GM12878 (cell line): ENCODE results near the gene DAAM2. TPM values are rescaled to one million over a fixed set of nuclear protein-coding genes. Genes with fewer than 3 reads are reported as not detected.

Experiments
- ATAC-seq: fragments of 200-7000 bp; cut with Tn5 transposase; 3 replicates; pipeline ENCODE4 v1.9.1; 2020; ENCODE audit warnings: mild to moderate bottlenecking, moderate library complexity
- BruUV-seq: library from RNA; stranded (reverse); fragments of 400-500 nt; replicated peaks from 2 replicates; lab custom pipeline; 2021; lab: Mats Ljungman, UMichigan
- CTCF ChIA-PET: fragments of 300-600 bp; sonication (Branson Sonifier 250); formaldehyde crosslinking; extraction: SDS; loops from one replicate; lab custom pipeline; 2021; ENCODE audit warnings: inconsistent platforms; lab: Yijun Ruan, JAX
- POLR2A ChIA-PET: fragments of 350-600 bp; formaldehyde crosslinking; extraction: SDS; loops from one replicate; lab custom pipeline; 2021; ENCODE audit warnings: inconsistent platforms; lab: Charles Lee
- RAD21 ChIA-PET: fragments of 300-600 bp; sonication (Branson Sonifier 250); formaldehyde crosslinking; loops from one replicate; lab custom pipeline; 2023; ENCODE audit warnings: antibody characterized with exemption; ENCODE audit not compliant: unreplicated experiment; lab: Charles Lee
- SMC1A ChIA-PET: fragments of 300-600 bp; sonication (Branson Sonifier 250); formaldehyde crosslinking; loops from one replicate; lab custom pipeline; 2023; ENCODE audit not compliant: unreplicated experiment, uncharacterized antibody; lab: Charles Lee
- DNase-seq: peaks from one replicate; pipeline ENCODE4 v3.0.0-alpha.2; 2011; ENCODE audit warnings: low read depth, low spot score
- FAIRE-seq: peaks from 3 replicates; lab custom pipeline; 2011; peaks lifted over from hg19 to GRCh38; lab: Jason Lieb, UNC
- H2AFZ ChIP-seq: 2 replicates; pipeline ENCODE4 v1.6.0; 2011; ENCODE audit warnings: low read depth, low read length, control low read depth; ENCODE audit not compliant: control insufficient read depth
- H3K27ac ChIP-seq: 2 replicates; pipeline ENCODE4 v1.5.1; 2011; ENCODE audit warnings: control low read depth; ENCODE audit not compliant: control insufficient read depth, insufficient read depth
- H3K27me3 ChIP-seq, 2 experiments: replicated peaks in 1 of 2; 2 replicates each; pipeline versions ENCODE4 v1.6.0 to v1.6.1; 2011; ENCODE audit warnings: low read length in 1 of 2; ENCODE audit not compliant: control insufficient read depth in 2 of 2, insufficient read depth in 2 of 2
- H3K36me3 ChIP-seq, 2 experiments: 2 replicates each; pipeline ENCODE4 v1.5.1; 2011; ENCODE audit warnings: low read length in 1 of 2; ENCODE audit not compliant: control insufficient read depth in 2 of 2, insufficient read depth in 2 of 2
- H3K4me1 ChIP-seq: 2 replicates; pipeline ENCODE4 v1.6.1; 2011; ENCODE audit warnings: mild to moderate bottlenecking, low read length, moderate library complexity, mixed read lengths; ENCODE audit not compliant: control insufficient read depth, insufficient read depth
- H3K4me2 ChIP-seq: 2 replicates; pipeline ENCODE4 v1.6.0; 2011; ENCODE audit warnings: control low read depth; ENCODE audit not compliant: control insufficient read depth, insufficient read depth
- H3K4me3 ChIP-seq: fragments of 200-600 bp; sonication (generic); 2 replicates; pipeline ENCODE4 v1.5.1; 2016
- H3K79me2 ChIP-seq: 2 replicates; pipeline ENCODE4 v1.6.0; 2011; ENCODE audit warnings: low read length; ENCODE audit not compliant: control insufficient read depth, insufficient read depth
- H3K9ac ChIP-seq: 2 replicates; pipeline ENCODE4 v1.8.0; 2011; ENCODE audit warnings: low read length, control low read depth, mixed read lengths; ENCODE audit not compliant: control insufficient read depth, insufficient read depth
- H3K9me3 ChIP-seq: replicated peaks from 3 replicates; pipeline ENCODE4 v1.5.1; 2011; ENCODE audit warnings: mild to moderate bottlenecking, low read length; ENCODE audit not compliant: control insufficient read depth, insufficient read depth
- H4K20me1 ChIP-seq: 2 replicates; pipeline ENCODE4 v1.6.0; 2011; ENCODE audit not compliant: control insufficient read depth, insufficient read depth
- CTCF ChIP-seq, 3 experiments: IDR thresholded peaks in 2 of 3; conservative IDR thresholded peaks in 1 of 3; 2 replicates each; pipeline ENCODE4 v1.5.1; 2011; ENCODE audit warnings: low read depth in 3 of 3, low read length in 3 of 3, mild to moderate bottlenecking in 3 of 3, control low read depth in 2 of 3, moderate library complexity in 2 of 3, inconsistent platforms in 1 of 3, mixed read lengths in 1 of 3; ENCODE audit not compliant: control insufficient read depth in 2 of 3, insufficient read depth in 1 of 3; ENCODE audit errors: extremely low read depth in 1 of 3
- MEF2B ChIP-seq: fragments of 450-650 bp; IDR thresholded peaks from 2 replicates; pipeline ENCODE4 v1.6.1; 2018; ENCODE audit warnings: mild to moderate bottlenecking, moderate library complexity; ENCODE audit not compliant: partially characterized antibody, poor library complexity, severe bottlenecking
- MYC ChIP-seq: IDR thresholded peaks from 2 replicates; pipeline ENCODE4 v1.6.1; 2011; ENCODE audit warnings: mild to moderate bottlenecking, low read length, moderate library complexity, inconsistent platforms; ENCODE audit not compliant: insufficient read depth, insufficient replicate concordance, insufficient read length, severe bottlenecking
- NKRF ChIP-seq: fragments of 450-650 bp; conservative IDR thresholded peaks from 2 replicates; pipeline ENCODE4 v1.6.1; 2017; ENCODE audit warnings: mild to moderate bottlenecking, moderate library complexity
- RELA ChIP-seq: fragments of 450-650 bp; IDR thresholded peaks from 2 replicates; pipeline ENCODE4 v1.8.0; 2014; ENCODE audit warnings: borderline replicate concordance; ENCODE audit not compliant: partially characterized antibody
- REST ChIP-seq: IDR thresholded peaks from 2 replicates; pipeline ENCODE4 v1.6.1; 2012; ENCODE audit warnings: mild to moderate bottlenecking, low read depth, low read length
- SRF ChIP-seq, 2 experiments: IDR thresholded peaks; 2 replicates each; pipeline ENCODE4 v1.6.1; 2011; ENCODE audit warnings: low read depth in 2 of 2, low read length in 2 of 2, mild to moderate bottlenecking in 1 of 2, moderate library complexity in 1 of 2
- ZBTB33 ChIP-seq: fragments of 450-650 bp; IDR thresholded peaks from 2 replicates; pipeline ENCODE4 v1.6.1; 2017; ENCODE audit warnings: mild to moderate bottlenecking
- ZNF207 ChIP-seq: fragments of 450-650 bp; IDR thresholded peaks from 2 replicates; pipeline ENCODE4 v1.6.1; 2014; ENCODE audit warnings: antibody characterized with exemption, mild to moderate bottlenecking, borderline replicate concordance
- WGBS: methylation state at CpG from one replicate; pipeline ENCODE4 v1.1.6; 2016; ENCODE audit warnings: low lambda C conversion rate; ENCODE audit not compliant: insufficient replicate concordance, insufficient coverage; ENCODE audit errors: missing lambda C conversion rate; 5-methylcytosine and 5-hydroxymethylcytosine counted together
- in situ Hi-C: fragments of 300-500 bp; cut with MboI; formaldehyde crosslinking; loops from 9 replicates; pipeline ENCODE4 v1.14.3; 2018; ENCODE audit warnings: mixed read lengths
- intact Hi-C: fragments of 100-400 bp; cut with micrococcal nuclease; formaldehyde crosslinking; loops from one replicate; pipeline ENCODE4 v1.14.2; 2022; ENCODE audit not compliant: unreplicated experiment
- polyA plus RNA-seq, 11 experiments: library from polyadenylated mRNA; depleted of rRNA in 4 of 11; unstranded in 6 of 11; stranded (reverse) in 5 of 11; fragments of >200 nt; fragmentation: Nextera tagmentation in 4 of 11; fragmentation: Illumina TruSeq in 1 of 11; extraction: Ambion mirVana in 4 of 11; extraction: Trizol in 1 of 11; gene quantifications; 1 replicate in 1 of 11; 2 replicates in 10 of 11; pipeline versions ENCODE4 v1.2.1 to v1.2.3, GENCODE V29; 2011 to 2016; ENCODE audit warnings: inconsistent platforms in 2 of 11, missing spikeins in 2 of 11, low read depth in 1 of 11
- total RNA-seq, 4 experiments: library from RNA; depleted of rRNA in 3 of 4; stranded (reverse); fragments of >200 nt in 3 of 4; fragmentation: Illumina TruSeq in 1 of 4; extraction: Trizol in 1 of 4; gene quantifications; 2 replicates each; pipeline versions ENCODE4 v1.2.1 to v1.2.3, GENCODE V29; 2013 to 2021

DAAM2 gene
- total and polyA plus RNA-seq, 10 of the 15 experiments (the other 5 are each of a cell fraction or from before 2014, with no cell fraction given), result 0.05 to 0.22 TPM; not detected in 8

- Histone ChIP-seq H3K27me3 (no peaks in the 10 kb centered on the region; a peak in 1 of 4 replicates), H3K36me3 (no peaks in the 10 kb centered on the region)
- ChIA-PET POLR2A (no interaction called here), SMC1A (no interaction called here)
- no TSS peak for BruUV-seq
- no peak for TF ChIP-seq SRF (IDR thresholded peaks at IDR 0.05; ENCODE audit: low read depth in 2 of 2, low read length in 2 of 2)
- no peak for TF ChIP-seq CTCF (IDR thresholded peaks at IDR 0.05 in 2 of 3, conservative IDR thresholded peaks at IDR 0.05 in 1 of 3; ENCODE audit: control insufficient read depth in 2 of 3, extremely low read depth in 1 of 3, insufficient read depth in 1 of 3, low read depth in 3 of 3, low read length in 3 of 3)
- no peak for TF ChIP-seq ZBTB33
- no peak for TF ChIP-seq MEF2B
- no peak for TF ChIP-seq REST
- no peak for TF ChIP-seq ZNF207
- TF ChIP-seq MYC, result no peak
- TF ChIP-seq RELA, result no peak
- no peak for TF ChIP-seq NKRF
- TF ChIP-seq, all 136 proteins: peak for 0
- H3K4me3 ChIP-seq, result no peak overlapping the region
- no peaks in the 10 kb centered on the region for H3K79me2 ChIP-seq
- no peaks in the 10 kb centered on the region for H3K4me1 ChIP-seq
- intact Hi-C loops (no loop called here), in situ Hi-C loops (no loop called here)
- RAD21 ChIA-PET, result no interaction called here
- ATAC-seq (no peak), FAIRE-seq (no peak), DNase-seq (no peak)
- no peak overlapping the region for H3K27ac ChIP-seq
- 24% methylated on average over 2 of the region's 2 CpGs for WGBS
- no peak overlapping the region for H2AFZ ChIP-seq
- CTCF ChIA-PET, result interaction anchor here (1.3 kb wide), 1 partner anchor 430 kb away, joined by 4 read pairs; no protein-coding TSS in a partner anchor
- no peaks in the 10 kb centered on the region for H3K9me3 ChIP-seq
- no peak overlapping the region for H3K4me2 ChIP-seq
- no peaks in the 10 kb centered on the region for H4K20me1 ChIP-seq
- no peak overlapping the region for H3K9ac ChIP-seq
These were observed 26.5 kb downstream of the DAAM2 start for GRCh38 chr6:39818695-39819094.
